Body of pancreas (tissue), 4 donors: Measurements from ENCODE around the gene WNT7B. TPM values are rescaled to one million over a fixed set of nuclear protein-coding genes. Genes with fewer than 3 reads are reported as not detected.

Source experiments
- ATAC-seq: fragments of 150-250 bp; one replicate; pipeline ENCODE4 v1.9.1; 2016
- DNase-seq, 4 donors: peaks; one replicate each; pipeline ENCODE4 v3.0.0-alpha.2; 2019
- H3K27ac ChIP-seq, 4 donors: fragments of 200-600 bp; sonication (generic); 1 replicate in 3 of 4; 2 replicates in 1 of 4; pipeline versions ENCODE4 v1.5.1 to v1.6.1; 2016 to 2019; ENCODE audit warnings: mild to moderate bottlenecking in 1 of 4, mixed read lengths in 1 of 4, moderate library complexity in 1 of 4
- H3K27me3 ChIP-seq, 2 donors: fragments of 200-600 bp; sonication (generic); one replicate each; pipeline ENCODE4 v1.6.0; 2016; ENCODE audit warnings: mild to moderate bottlenecking in 1 of 2
- H3K36me3 ChIP-seq, 2 donors: fragments of 200-600 bp; sonication (generic); replicated peaks in 1 of 2; 2 replicates each; pipeline ENCODE4 v1.5.1; 2016; ENCODE audit warnings: low read depth in 2 of 2; ENCODE audit not compliant: insufficient read depth in 1 of 2
- H3K4me1 ChIP-seq: fragments of 200-600 bp; sonication (generic); one replicate; pipeline ENCODE4 v1.6.0; 2016
- H3K4me3 ChIP-seq, 2 donors: fragments of 200-600 bp; sonication (generic); 1 replicate in 1 of 2; 2 replicates in 1 of 2; pipeline ENCODE4 v1.5.1; 2016 to 2019
- H3K9me3 ChIP-seq, 3 donors: fragments of 200-600 bp; sonication (generic); 1 replicate in 2 of 3; 2 replicates in 1 of 3; pipeline ENCODE4 v1.5.1; 2016
- CTCF ChIP-seq, 7 experiments: fragments of 450-650 bp in 4 of 7; fragments of 200-600 bp in 3 of 7; sonication (generic) in 3 of 7; IDR thresholded peaks; one replicate each; pipeline ENCODE4 v1.5.1; 2016 to 2019; ENCODE audit warnings: antibody characterized with exemption in 7 of 7
- POLR2A ChIP-seq, 3 donors: fragments of 450-650 bp; IDR thresholded peaks; one replicate each; pipeline ENCODE4 v1.6.1; 2016; ENCODE audit warnings: antibody characterized with exemption in 3 of 3, mild to moderate bottlenecking in 2 of 3
- WGBS, 2 donors: methylation state at CpG; one replicate each; pipeline ENCODE4 v1.1.5; 2017; 5-methylcytosine and 5-hydroxymethylcytosine counted together
- intact Hi-C: fragments of 100-400 bp; cut with DNase I; formaldehyde crosslinking; loops from one replicate; pipeline ENCODE4 v1.15.1; 2023
- total RNA-seq, 2 donors: library from RNA; depleted of rRNA; stranded (reverse); fragments of >200 nt; gene quantifications; one replicate each; pipeline ENCODE4 v1.1.0, GENCODE V29; 2016

Gene WNT7B
- total RNA-seq, 2 donors from 2014 or later: 2.1 TPM; not detected in 1

- peak; percentile 37 to 72 (median 58) for DNase-seq
- Histone ChIP-seq H3K4me3 (no peak overlapping the region), H3K36me3 (no peaks in the 10 kb centered on the region), H3K9me3 (no peaks in the 10 kb centered on the region), H3K27ac (peak overlapping the region in 2 of 4 donors; percentile 13 to 34), H3K27me3 (no peaks in the 10 kb centered on the region), H3K4me1 (peaks cover 20% of the 10 kb centered on the region)
- 44 to 52% methylated on average over 20 to 27 of the region's 27 CpGs for WGBS, 2 donors
- peak in 2 of 7 experiments; percentile 6 to 12 for TF ChIP-seq CTCF (IDR thresholded peaks at IDR 0.05)
- no peak for TF ChIP-seq POLR2A (IDR thresholded peaks at IDR 0.05)
- peak; percentile 58 for ATAC-seq
- intact Hi-C loops: no loop called here
These were observed 65.2 kb downstream of the WNT7B start for GRCh38 chr22:45911601-45912271.

GRCh38 chr22:45910928-45911467 is 66.0 kb downstream of the WNT7B start:
- Histone ChIP-seq H3K4me3 (no peak overlapping the region), H3K36me3 (no peaks in the 10 kb centered on the region), H3K27ac (no peak overlapping the region), H3K27me3 (no peaks in the 10 kb centered on the region), H3K9me3 (no peaks in the 10 kb centered on the region), H3K4me1 (peaks cover 25% of the 10 kb centered on the region)
- DNase-seq (peak in 1 of 4 donors; percentile 18), ATAC-seq (peak; percentile 14)
- TF ChIP-seq CTCF (IDR thresholded peaks at IDR 0.05) (no peak), POLR2A (IDR thresholded peaks at IDR 0.05) (no peak)
- intact Hi-C loops: no loop called here
- 66 to 70% methylated on average over 14 to 17 of the region's 17 CpGs for WGBS, 2 donors

GRCh38 chr22:45908961-45909360 is 68.0 kb downstream of the WNT7B start:
- 57 to 65% methylated on average over 4 to 6 of the region's 6 CpGs for WGBS, 2 donors
- no peak overlapping the region for H3K4me3 ChIP-seq
- no peaks in the 10 kb centered on the region for H3K9me3 ChIP-seq
- DNase-seq (no peak), ATAC-seq (no peak)
- no peaks in the 10 kb centered on the region for H3K27me3 ChIP-seq
- intact Hi-C loops: no loop called here
- TF ChIP-seq CTCF (IDR thresholded peaks at IDR 0.05) (no peak), POLR2A (IDR thresholded peaks at IDR 0.05) (no peak)
- no peaks in the 10 kb centered on the region for H3K36me3 ChIP-seq
- peaks cover 30% of the 10 kb centered on the region for H3K4me1 ChIP-seq
- H3K27ac ChIP-seq: no peak overlapping the region

- ATAC-seq (no peak), DNase-seq (no peak)
- 64 to 78% methylated on average over 5 to 12 of the region's 12 CpGs for WGBS, 2 donors
- Histone ChIP-seq H3K27me3 (no peaks in the 10 kb centered on the region), H3K36me3 (no peaks in the 10 kb centered on the region), H3K9me3 (no peaks in the 10 kb centered on the region), H3K4me1 (peaks cover 33% of the 10 kb centered on the region), H3K27ac (no peak overlapping the region), H3K4me3 (no peak overlapping the region)
- intact Hi-C loops: no loop called here
- TF ChIP-seq CTCF (IDR thresholded peaks at IDR 0.05) (no peak), POLR2A (IDR thresholded peaks at IDR 0.05) (no peak)
These were observed 69.0 kb downstream of the WNT7B start for GRCh38 chr22:45907996-45908395.

- DNase-seq (no peak), ATAC-seq (no peak)
- peaks cover 26% of the 10 kb centered on the region for H3K4me1 ChIP-seq
- intact Hi-C loops: no loop called here
- no peaks in the 10 kb centered on the region for H3K36me3 ChIP-seq
- TF ChIP-seq CTCF (IDR thresholded peaks at IDR 0.05) (no peak), POLR2A (IDR thresholded peaks at IDR 0.05) (no peak)
- no peaks in the 10 kb centered on the region for H3K27me3 ChIP-seq
- no peaks in the 10 kb centered on the region for H3K9me3 ChIP-seq
- WGBS, 2 donors: 66 to 89% methylated on average over 15 of the region's 15 CpGs
- no peak overlapping the region for H3K4me3 ChIP-seq
- H3K27ac ChIP-seq: no peak overlapping the region
These were observed 69.6 kb downstream of the WNT7B start for GRCh38 chr22:45907378-45907777.
